Raji (cell line): ENCODE data around the gene TXNDC11.

Experiments used
- POLR2A ChIP-seq: IDR thresholded peaks from 2 replicates; pipeline ENCODE4 v1.6.1; 2011; ENCODE audit warnings: low read depth, low read length, control low read depth; ENCODE audit not compliant: insufficient read depth

The TXNDC11 gene

GRCh38 chr16:11742536-11743307, at the start of gene TXNDC11:
TXNDC11 (minus strand) TSS chr16:11742857; CDS start chr16:11742730, 127 bp downstream.
- TF ChIP-seq POLR2A, result peak; percentile 81

- TF ChIP-seq POLR2A, result no peak
These were observed 48.6 kb upstream of the TXNDC11 start for GRCh38 chr16:11791144-11791828.

- TF ChIP-seq POLR2A, result no peak
These were observed 46.3 kb upstream of the TXNDC11 start for GRCh38 chr16:11788914-11789313.

GRCh38 chr16:11784038-11784369, 41.3 kb upstream of the TXNDC11 start:
- no peak for TF ChIP-seq POLR2A

- no peak for TF ChIP-seq POLR2A
These were observed 40.8 kb upstream of the TXNDC11 start for GRCh38 chr16:11783319-11784037.

GRCh38 chr16:11781773-11782172, 39.1 kb upstream of the TXNDC11 start:
- no peak for TF ChIP-seq POLR2A

GRCh38 chr16:11780991-11781680, 38.5 kb upstream of the TXNDC11 start:
- TF ChIP-seq POLR2A, result no peak

GRCh38 chr16:11779074-11779473, 36.4 kb upstream of the TXNDC11 start:
- no peak for TF ChIP-seq POLR2A

- no peak for TF ChIP-seq POLR2A
These were observed 31.5 kb upstream of the TXNDC11 start for GRCh38 chr16:11774065-11774626.

GRCh38 chr16:11768849-11769248, 26.2 kb upstream of the TXNDC11 start:
- no peak for TF ChIP-seq POLR2A

- TF ChIP-seq POLR2A, result no peak
These were observed 19.8 kb upstream of the TXNDC11 start for GRCh38 chr16:11762431-11762830.

GRCh38 chr16:11759997-11760396, 17.3 kb upstream of the TXNDC11 start:
- no peak for TF ChIP-seq POLR2A

- TF ChIP-seq POLR2A, result no peak
These were observed 16.6 kb upstream of the TXNDC11 start for GRCh38 chr16:11759163-11759834.
